ENCODE measurements around the gene ALG2.
"Not testable (repeated sequence)": the region's sequence is repeated elsewhere in the genome, so short reads cannot be mapped to it uniquely, and the experiment has no call there.

The ALG2 gene
- total RNA-seq = 32.2 to 42.6 reads per million in 2 donors

GRCh38 chr9:99221621-99222415 is at the start of gene ALG2, which contains the start of gene SEC61B:
Gene ALG2 (minus strand): TSS chr9:99221942. CDS start chr9:99221894, 48 bp downstream.
Gene SEC61B (plus strand): TSS chr9:99222282. CDS start chr9:99222364, 82 bp downstream.
- peak; percentile 85 for DNase-seq

- no peak for DNase-seq
Measured at GRCh38 chr9:99270491-99270890, 48.7 kb upstream of the ALG2 start.

DNA sequence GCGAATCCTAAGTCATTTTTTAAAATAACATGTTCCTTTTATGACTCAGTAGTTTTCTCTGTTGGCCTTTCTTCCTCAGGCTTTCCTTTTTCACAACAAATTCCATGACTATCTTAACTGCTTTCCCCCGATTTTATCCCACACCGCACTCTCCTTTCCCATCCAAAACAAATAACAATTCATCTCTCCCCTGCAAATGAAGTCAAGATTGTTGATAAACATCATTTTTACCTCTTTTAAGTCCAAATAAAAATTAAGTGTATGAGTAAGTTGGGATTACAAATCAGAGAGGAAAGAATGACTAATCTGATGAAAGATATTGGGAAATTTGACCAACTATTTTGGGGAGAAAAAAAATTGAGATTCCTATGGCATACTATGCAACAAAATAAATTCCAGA is 47.7 kb upstream of the ALG2 start:
- no peak for DNase-seq

DNA sequence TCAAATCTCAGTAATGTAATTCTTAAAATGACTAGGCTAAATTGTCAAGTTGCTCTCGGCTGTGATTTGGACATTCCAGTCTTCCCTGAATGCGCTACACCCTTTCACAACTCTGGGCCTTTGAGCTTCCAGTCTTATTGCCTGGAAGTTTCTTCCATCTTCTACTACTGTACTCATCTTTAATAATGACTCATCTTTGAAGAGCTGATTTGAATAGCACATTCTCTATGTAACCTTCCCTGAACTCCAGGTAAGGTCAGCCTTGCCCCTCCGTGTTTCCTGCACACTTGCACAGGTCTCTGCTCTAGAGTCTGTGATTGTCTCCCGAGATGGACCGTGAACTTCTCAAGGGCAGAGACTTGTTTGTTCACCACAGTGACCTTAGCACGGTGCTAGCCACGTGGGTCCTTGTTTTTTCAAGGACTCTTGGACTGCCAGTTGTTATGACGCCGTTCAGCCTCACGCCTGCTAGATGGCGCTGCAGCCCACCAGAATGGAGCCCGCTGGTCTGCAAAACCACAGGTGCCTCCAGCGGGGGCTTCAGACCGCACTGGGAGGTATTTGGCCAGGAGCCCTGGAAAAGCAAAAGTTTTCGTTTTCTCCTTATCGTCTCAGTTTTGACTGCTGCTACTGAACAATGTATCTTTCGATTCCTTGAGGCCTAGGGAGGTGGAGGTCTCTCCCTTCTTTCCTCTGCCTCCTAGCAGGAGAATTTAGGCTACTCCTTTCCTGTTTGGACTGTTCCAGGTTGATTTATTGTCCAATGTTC is 44.7 kb upstream of the ALG2 start:
- DNase-seq = peak; percentile 15

DNA sequence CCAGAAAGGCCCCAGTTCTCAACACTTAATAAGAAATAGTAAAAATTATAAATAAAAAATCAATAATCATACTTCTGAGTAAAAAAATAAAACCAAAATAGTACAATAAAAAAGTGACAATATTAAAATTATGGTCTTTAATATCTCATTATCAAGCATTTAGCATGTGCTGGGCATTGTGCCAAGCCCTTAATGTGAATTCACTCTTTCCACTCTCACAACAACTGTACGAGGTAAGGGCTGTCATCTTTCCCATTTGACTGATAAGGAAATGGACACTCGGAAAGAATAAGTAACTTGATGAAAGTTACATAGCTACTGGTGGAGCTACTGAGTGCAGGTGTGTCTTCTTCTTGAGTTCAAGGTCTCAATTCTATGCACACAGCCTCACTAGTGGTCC is 43.9 kb upstream of the ALG2 start:
- DNase-seq = no peak

DNA sequence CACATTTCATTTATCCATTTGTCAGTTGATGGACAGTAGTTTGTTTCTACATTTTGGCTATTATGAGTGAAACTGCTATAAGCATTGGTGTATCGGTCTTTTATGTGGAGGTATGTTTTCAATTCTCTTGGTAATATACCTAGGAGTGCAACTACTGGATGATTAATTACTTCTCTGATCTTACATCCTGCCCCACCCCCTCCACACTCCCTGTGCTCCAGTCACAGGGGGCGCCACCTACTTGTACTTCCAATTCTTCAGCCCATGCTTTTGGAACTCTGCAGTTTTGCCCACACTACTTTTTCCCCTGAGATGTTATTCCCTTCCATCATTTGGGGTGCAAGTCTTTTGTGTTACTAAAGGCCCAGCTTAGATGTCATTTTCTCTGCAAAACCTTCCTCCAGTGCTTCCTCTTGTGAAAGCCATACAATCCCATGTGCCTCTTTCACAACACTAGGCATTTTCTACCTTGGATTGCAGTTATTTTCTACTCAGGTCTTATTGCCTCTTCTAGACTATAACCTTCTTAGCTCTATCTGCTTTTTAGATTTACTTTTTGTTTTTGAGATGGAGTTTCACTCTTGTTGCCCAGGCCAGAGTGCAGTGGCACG is 42.4 kb upstream of the ALG2 start:
- DNase-seq = no peak

GRCh38 chr9:99262949-99263418 is 41.2 kb upstream of the ALG2 start:
- DNase-seq = no peak

DNA sequence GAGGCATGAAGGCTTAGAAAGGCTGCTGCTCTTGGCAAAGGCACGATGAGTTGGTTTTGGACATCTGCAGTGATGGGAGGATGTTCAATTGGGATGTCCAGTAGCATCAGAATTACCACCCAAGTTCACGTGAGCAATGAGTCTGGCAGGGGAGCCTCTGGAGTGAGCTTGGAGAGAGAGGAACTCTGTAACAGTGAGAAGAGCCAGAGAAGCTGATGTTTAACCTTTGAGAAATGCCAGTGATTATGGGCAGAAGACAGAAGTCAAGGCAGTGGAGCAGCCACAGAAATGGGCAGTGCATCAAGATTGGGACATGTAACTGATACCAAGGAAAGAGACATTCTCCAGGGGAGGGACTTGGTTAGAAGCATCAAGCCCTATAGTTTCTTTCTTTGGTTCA is 40.2 kb upstream of the ALG2 start:
- no peak for DNase-seq

GRCh38 chr9:99259231-99259918 is 37.6 kb upstream of the ALG2 start:
- DNase-seq = no peak

DNA sequence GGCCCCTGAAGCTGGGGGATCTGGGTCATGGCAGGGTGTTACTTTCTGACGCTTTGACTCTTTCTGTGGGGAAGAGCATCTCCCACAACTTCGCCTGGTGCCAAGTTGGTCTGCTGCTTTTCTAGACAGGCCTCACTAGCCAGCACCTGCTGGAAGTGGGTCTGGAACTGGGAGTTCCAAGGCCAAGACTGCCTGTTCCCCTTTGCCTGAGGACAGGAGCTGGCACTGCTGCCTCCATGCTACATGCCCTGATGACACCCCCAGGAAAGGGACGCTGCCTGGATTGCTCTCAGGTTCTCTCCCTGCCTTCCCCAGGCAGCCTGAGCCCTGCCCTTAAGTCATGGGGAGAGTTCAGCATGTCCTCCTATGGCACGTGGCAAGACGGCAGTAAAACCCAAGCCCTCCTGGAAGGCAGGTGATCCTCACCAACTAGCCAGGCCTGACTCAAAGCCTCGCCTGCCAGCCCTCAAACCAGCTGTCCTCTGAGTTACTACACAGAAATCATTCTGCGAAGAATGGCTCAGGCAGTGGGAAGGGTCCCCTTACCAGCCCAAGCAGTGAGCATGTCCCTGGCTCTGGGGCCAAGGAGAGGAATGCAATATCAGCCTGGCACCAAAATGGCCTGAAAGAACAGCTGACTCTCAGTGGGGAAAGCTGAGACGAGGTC is 36.1 kb upstream of the ALG2 start:
- no peak for DNase-seq

DNA sequence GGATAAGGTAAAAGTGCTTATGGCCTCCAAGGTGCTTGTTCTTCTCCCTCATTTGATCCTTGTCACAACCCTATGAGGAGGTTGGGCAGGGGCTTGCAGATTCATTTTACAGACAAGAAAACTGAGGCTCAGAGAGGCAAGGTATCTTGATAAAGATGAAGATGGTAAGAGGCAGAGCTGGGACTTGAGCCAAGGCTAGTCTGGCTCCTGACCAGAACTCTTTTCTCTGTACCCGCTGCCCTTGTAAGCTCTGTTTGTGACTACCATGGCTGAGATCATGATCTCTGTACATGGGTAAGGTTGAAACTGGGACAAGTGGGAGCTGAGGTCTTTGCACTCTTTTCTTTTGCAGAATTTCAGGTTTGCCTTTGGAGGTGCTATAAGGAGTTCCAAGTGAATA is 33.9 kb upstream of the ALG2 start:
- no peak for DNase-seq

- peak; percentile 20 for DNase-seq
Measured at GRCh38 chr9:99253772-99254431, 32.2 kb upstream of the ALG2 start.

DNA sequence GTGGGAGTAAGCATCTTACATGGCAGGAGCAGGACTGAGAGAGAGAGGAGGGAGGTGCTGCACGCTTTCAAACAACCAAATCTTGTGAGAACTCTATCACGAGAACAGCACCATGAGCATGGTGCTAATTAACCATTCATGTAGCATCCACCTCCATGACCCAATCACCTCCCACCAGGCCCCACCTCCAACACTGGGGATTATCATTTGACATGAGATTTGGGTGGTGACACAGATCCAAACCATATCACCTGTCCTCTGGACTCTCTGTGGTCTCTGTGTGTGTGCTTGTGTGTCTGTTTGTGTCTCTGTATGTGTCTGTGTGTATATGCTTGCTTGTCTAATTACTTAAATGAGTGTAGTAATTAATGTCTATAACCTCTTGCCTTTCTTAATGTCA is 31.4 kb upstream of the ALG2 start:
- no peak for DNase-seq

DNA sequence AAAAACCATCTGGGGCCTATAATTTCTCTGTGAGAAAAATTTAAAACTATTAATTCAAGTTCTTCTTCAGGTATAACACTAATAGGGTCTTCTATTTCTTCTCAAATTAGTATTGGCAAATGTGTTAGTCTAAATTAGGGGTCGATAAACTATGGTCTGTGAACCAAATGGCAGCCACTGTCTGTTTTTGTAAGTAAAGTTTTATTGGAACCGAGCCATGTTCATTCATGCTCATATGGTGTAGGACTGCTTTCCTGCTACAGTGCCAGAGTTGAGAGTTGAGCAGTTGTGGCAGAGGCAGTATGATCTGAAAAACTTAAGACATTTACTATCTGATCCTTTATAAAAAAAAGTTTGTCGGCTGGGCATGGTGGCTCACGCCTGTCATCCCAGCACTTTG is 29.4 kb upstream of the ALG2 start:
- DNase-seq = no peak

GRCh38 chr9:99249619-99250018 is 27.9 kb upstream of the ALG2 start:
- DNase-seq = no peak

DNA sequence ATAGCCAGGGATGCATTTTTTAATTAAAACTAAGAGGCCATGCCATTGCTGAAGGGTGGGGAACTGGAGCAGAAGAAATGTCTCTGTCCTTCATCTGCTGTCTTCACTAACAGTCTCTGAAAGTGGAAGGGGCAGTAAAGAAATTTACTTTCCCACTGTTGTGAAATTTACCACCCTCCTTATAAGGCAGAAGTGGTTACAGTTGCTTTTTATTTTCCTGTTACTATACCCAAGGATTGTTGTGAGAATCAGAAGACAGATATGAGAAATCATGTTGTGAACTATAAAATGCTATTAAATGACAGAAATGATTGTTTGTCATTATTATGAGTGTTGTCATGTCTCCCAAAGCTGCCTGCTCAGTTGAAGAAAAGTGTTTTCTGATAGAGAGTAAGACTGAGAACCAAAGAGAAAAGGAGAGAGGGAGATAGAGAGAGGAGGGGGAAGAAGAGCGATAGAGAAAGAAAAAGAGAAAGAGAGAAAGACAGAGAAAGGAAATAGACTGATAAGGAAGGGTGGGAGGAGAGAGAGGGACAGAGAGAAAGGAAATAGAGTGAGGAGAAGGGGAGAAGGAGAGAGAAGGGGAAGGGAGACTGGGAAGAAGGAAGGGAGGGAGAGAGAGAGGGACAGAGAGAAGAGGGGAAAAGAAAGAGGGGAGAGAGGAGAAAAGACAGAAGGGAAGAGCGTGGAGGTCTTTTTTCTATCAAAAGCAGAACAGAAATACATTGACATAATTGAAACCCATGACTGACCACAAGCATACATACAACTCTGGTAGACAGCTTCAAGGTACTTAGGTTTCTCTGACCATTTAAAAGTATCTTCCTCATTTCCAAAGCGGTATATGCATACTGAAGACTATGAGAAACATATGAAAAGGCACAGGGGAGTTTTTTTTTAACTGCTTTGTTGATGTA is 22.9 kb upstream of the ALG2 start:
- DNase-seq = no peak

DNA sequence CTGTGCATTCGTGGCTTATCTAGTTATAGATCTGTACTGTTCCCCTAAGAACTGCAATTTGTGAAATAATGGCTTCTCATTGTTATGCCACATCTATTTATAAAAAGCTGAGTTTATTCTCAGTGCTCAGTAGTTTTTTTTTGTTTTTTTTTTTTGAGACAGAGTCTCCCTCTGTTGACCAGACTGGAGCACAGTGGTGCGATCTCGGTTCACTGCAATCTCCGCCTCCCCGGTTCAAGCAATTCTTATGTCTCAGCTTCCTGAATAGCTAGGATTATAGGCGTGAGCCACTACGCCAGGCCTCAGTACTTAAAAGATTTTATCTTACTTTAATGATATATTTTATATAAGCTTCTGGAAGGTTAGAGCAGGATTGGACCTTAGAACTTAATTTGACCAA is 19.4 kb upstream of the ALG2 start:
- DNase-seq = no peak

DNA sequence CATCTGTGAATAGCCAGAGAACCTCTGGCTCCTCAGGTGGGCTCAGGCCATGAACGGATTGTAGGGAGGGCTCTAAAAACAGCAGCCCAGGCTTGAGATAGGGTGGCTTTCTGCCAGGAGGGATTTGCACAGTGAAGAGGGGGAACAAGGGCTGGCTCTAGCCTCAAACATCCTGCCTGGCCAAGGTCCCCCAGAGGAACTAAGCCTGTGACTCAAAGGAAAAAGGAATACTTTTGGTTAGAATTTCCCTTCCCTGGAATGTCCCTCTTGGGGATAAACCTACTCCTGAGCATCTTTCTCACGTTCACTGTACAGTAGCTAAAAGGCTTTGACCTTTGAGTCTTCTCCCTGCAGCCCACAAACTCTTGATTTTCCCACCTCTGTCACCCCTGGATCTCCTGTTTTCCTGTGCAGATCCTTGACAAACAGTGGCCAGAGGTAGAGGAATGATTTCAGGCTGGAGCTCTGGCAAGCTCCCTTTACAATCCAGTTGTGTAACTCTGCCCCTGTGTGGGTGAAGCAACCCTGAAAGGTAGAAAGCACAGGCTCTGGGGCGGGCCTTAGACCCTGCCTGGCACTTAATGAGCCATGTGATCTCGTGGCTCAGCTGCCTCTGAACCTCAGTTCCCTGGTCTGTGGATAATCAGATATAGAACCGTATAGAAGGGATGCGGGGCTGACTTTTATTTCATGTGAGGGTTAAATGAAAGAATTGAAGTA is 17.8 kb upstream of the ALG2 start:
- DNase-seq = no peak

DNA sequence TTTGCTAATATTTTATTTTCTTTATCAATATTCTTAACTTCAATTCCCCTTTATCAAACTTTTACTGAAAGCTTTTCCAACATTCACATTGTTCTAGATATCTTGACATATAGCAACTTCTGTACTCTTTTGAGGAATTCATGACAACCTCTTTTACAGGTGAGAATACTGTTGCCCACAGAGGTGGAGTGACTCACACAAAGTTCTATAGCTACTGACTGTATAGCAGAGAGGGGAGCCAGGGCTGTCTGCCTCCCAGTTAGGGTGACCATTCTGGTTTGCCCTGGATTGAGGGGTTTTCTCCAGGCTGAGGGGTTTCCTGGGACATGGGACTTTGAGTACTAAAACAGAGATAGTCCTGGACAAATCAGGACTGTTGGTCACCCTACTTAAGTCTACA is 16.6 kb upstream of the ALG2 start:
- no peak for DNase-seq

- not testable (repeated sequence) for DNase-seq
Measured at GRCh38 chr9:99237849-99238248, 16.1 kb upstream of the ALG2 start.

Data from activated gamma-delta T cell (primary cell).